HG03280 (cell line): Measurements from ENCODE around the gene GALR3.

Experiments
- ATAC-seq: cut with Tn5 transposase; IDR thresholded peaks from one replicate; pipeline ENCODE4 v1.9.1; 2021; ENCODE audit warnings: mild to moderate bottlenecking, moderate library complexity; ENCODE audit not compliant: unreplicated experiment

The GALR3 gene

DNA sequence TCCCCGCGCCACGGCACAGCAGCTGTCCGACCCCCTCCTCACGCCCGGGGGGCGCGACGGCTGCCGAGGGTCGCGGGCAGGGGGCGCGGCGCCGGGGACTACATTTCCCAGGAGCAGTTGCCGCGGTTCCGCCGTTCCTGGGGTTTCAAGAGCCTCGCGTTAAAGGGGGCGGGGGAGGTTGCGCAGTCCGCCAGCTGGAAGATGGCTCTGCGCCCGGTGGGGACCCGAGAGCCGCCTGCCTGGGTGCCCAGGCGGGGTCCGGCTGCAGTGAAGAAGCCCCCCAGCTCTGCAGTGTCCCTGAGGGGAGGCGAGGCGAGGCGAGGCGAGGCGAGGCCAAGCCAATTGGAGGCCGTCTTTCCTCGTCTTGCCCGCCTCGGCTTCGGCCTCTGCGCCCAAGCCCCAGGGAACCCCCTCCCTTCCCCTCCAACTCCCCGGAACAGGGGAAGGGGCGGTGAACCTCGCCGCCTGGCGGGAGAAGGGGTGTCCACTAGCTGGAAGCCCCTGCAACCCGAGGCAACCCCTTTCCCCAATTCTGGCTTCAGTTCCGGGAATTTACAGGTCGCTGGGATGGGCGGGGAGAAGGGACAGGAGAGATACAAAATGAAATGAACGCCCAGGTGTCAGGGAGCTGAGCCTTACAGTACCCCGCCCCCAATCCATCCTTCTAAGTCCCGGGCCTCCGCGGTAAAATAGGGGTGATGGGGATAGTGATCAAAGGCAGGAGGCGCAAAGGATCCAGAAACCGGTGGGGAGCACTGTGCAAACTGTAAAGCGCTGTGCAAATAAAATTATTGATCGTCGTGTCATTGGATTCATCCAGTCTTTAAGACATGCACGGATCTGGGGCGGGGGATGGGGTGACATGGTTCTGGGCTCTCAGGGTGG lies 20.6 kb upstream of the GALR3 start:
- ATAC-seq, result no peak

DNA sequence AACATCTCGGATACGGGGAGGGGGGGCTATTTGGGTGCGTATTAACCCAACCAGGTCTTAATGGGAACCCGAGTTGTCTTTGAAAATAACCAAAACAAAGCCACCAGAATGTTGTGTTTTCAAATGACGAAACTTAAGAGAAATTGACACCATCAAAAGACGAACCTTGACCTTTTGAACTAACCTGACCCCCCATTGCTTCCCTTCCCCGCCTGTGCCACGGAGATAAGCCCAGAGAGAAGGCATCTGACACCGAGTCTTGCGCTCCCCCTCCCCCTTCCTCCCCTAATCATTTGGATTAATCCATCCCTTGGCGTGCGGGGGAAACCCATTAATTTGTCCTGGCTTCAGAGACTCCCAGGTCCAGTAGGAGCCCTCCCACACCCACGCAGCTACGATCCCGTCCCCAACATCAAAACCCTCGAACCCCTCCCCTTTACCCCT lies 20.0 kb upstream of the GALR3 start:
- ATAC-seq, result no peak

DNA sequence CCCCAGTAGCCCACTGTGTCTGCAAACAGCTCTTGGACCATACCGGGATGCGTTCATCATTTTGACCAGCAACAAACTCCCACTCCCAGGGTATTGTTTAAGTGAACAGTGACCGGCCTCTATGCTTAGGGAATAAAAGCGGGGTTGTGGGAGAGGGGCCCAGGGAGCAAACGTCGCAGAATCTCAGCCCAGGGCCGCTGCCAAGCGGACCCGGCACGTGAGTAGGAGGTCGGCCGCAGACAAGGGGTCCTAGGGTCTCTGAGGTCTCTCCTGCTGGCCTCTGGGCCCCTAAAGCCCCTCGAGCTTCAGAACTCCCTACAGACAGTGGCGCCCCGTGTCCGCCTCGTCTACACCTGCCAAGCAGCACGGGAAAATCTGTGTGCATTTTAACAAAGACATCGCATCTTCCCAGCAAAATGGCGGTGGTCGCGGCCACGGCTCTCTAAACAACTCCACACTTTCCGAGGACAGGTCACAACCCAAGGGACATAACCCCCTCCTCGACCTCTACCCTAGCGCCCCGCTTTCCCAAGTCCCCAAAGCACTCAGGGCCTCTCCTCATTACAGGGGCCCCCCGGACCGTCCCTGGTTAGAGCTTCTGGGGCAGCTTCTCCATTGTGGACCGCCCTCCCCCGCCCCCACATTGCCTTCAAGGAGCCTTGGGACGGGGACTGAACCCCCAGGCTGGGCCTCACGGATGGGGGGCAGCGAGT lies 19.4 kb upstream of the GALR3 start:
- ATAC-seq, result no peak

DNA sequence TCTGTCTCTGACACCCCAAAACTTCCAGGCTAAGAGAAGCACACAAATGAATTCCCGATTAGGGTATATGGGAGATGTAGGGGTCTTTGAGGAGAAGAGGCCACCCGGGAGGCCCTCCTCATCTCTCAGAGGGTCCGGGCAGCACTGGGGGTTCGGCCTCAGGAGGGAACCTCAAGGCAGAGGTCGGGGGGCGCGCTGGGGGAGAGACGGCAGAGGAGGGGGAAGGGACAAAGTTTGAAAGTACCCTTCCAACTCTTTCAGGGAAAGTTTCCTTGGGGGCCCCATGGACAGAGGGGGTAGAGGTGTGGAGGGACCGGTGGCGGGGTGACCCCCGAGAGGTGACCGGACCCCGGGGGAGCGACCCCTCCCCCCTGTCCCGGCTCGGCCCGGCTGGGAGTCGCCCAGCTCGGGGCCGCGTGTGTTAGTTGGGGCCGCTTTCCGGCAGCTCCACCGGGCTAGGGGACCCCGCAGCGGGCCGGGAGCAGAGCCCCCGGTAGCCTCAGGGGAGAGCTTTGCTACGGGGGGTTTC lies 18.8 kb upstream of the GALR3 start:
- ATAC-seq, result no peak

DNA sequence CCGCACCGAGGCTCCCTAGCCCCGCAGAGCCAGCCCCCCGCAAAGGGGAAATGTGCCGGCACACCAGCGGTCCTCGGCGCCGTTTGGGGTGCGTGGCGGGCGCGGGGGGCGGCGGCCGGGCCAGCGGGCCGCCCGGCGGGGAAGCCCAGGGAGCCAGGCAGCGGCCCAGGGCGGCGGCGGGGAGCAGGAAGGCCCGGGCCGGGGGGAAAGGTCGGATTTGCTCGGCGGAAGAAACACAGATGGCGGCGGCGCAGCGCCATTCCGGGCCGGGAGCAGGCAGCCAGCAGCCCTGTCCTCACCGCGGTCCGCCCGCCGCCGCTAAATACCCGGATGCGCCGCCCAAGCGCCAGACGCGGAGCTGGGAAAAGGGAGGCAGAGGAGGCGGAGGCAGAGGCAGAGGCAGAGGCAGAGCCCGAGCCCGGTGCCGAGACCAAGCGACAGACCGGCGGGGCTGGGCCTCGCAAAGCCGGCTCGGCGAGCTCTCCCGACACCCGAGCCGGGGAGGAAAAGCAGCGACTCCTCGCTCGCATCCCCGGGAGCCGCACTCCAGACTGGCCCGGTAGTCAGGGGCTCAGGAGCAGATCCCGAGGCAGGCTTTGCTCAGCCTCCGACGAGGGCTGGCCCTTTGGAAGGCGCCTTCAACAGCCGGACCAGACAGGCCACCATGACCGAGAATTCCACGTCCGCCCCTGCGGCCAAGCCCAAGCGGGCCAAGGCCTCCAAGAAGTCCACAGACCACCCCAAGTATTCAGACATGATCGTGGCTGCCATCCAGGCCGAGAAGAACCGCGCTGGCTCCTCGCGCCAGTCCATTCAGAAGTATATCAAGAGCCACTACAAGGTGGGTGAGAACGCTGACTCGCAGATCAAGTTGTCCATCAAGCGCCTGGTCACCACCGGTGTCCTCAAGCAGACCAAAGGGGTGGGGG lies 18.0 kb upstream of the GALR3 start:
- ATAC-seq, result no peak

DNA sequence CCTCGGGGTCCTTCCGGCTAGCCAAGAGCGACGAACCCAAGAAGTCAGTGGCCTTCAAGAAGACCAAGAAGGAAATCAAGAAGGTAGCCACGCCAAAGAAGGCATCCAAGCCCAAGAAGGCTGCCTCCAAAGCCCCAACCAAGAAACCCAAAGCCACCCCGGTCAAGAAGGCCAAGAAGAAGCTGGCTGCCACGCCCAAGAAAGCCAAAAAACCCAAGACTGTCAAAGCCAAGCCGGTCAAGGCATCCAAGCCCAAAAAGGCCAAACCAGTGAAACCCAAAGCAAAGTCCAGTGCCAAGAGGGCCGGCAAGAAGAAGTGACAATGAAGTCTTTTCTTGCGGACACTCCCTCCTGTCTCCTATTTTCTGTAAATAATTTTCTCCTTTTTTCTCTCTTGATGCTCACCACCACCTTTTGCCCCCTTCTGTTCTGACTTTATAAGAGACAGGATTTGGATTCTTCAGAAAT lies 17.3 kb upstream of the GALR3 start:
- no peak for ATAC-seq

DNA sequence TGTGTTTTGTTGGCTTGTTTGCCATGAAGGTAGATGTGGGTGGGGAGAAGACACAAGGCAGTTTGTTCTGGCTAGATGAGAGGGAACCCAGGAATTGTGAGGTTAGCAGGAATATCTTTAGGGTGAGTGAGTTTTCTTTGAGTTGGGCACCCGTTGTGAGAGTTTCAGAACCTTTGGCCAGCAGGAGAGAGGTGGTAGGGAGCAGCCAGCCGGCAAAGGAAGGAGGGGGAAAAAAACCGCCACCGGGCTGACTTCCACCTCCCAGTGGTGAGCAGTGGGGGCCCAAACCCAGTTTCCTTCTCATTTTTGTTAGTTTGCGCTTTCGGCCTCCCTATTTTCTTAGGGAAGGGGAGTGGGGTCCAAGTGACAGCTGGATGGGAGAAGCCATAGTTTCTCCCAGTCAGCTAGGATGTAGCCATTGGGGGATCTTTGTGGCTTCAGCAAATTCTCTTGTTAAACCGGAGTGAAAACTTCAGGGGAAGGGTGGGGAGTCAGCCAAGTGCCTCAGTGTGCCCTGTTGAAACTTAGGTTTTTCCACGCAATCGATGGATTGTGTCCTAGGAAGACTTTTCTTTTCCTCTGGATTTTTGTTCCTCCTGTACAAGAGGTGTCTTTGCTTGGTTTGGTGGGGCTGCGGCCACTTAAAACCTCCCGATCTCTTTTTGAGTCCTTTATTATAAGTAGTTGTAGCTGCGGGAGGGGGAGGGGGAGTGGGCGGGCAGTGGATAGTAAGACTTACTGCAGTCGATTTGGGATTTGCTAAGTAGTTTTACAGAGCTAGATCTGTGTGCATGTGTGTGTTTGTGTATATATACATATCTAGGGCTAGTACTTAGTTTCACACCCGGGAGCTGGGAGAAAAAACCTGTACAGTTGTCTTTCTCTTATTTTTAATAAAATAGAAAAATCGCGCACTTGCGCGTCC lies 16.5 kb upstream of the GALR3 start:
- no peak for ATAC-seq

DNA sequence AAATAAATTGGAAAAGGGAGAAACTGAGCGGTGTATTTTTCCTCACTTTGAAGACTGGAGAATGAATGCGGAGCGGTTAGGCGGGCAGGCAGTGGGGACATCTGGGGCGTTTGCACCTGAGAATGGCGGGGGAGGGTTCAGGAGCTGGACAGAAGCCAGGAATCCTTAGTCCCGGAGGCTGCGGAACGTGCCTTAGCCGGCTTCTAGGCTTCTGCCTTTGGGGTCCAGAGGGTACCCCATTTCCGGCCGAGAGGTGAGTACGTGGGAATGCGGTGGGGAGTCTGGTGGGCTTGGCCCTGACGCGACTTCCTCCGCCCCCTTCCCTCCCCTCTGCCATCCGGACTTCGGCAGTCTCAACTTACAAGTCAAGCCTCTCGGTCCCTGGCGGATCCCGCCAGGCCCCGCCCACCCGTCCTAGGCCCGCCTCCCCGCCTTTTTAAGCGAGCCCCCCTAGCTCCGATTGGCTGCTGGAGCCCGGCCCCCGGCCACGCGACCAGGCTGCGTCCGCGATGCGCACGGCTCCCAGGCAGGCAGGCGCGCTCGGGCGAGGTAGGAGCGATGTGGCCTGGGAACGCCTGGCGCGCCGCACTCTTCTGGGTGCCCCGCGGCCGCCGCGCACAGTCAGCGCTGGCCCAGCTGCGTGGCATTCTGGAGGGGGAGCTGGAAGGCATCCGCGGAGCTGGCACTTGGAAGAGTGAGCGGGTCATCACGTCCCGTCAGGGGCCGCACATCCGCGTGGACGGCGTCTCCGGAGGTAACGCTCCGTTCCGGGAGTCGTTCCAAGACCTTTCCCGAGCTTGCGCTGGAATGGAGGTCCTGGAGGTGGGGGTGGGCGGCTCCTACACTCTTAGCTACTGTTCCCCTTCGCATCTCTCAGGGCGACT lies 15.5 kb upstream of the GALR3 start, which contains the start of gene GCAT:
Gene GCAT, plus strand, starts transcription at position 525 of the 884 bp plus-strand sequence. Its CDS starts 34 bp downstream, at position 559.
- ATAC-seq, result peak; percentile 94

DNA sequence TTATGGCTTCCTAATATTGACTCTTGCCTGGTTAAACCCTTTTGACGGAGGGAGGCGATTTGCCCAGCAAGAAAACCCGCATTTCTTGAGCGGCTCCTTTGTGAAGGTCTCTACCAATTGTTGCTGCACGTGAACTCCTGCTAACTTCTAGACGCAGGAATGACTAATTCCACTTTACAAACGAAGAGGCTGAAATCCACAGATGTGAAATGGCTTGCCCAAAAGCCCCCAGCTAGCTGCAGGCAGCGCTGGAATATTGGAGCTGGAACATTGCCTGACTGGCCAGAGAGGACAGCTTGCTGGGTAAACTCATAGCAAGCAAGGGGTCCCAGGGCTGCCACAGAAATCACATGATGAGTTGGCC lies 14.9 kb upstream of the GALR3 start:
- ATAC-seq, result no peak

DNA sequence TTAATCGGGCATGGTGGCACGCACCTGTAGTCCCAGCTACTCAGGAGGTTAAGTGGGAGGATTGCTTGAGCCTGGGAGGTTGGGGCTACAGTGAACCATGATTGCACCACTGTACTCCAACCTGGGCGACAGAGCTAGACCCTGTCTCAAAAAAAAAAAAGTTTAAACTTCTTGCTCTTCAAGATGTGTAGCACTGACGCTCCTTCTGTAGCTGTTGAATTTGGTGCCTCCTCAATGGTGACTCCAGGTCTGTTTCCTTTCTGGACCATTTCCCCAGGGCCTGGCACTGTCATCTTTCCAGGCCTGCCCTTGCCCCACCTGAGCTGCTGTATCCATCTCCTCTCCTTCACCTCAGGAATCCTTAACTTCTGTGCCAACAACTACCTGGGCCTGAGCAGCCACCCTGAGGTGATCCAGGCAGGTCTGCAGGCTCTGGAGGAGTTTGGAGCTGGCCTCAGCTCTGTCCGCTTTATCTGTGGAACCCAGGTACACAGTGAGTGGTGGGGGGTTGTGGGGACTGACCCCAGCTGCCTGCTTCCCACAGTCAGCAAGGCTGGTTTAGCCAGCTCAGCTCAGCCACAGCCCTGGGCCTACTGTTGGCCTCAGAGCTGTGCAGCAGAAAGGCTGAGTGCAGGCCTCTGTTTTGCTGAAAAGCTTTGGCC lies 13.4 kb upstream of the GALR3 start:
- ATAC-seq, result no peak

DNA sequence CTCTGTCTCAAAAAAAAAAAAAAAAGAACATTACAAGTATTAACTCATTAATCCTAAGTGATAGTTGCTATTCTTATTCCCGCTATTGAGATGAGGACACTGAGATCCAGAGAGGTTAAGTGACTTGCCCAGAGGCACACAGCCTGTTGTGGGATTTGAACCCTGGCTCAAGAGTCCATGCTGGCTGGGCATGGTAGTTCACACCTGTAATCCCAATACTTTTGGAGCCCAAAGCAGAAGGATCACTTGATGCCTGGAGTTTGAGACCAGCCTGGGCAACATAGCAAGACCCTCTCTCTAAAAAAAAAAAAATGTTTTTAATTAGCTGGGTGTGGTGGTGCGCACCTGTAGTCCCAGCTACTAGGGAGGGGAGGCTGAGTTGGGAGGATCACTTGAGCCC lies 11.3 kb upstream of the GALR3 start:
- no peak for ATAC-seq

DNA sequence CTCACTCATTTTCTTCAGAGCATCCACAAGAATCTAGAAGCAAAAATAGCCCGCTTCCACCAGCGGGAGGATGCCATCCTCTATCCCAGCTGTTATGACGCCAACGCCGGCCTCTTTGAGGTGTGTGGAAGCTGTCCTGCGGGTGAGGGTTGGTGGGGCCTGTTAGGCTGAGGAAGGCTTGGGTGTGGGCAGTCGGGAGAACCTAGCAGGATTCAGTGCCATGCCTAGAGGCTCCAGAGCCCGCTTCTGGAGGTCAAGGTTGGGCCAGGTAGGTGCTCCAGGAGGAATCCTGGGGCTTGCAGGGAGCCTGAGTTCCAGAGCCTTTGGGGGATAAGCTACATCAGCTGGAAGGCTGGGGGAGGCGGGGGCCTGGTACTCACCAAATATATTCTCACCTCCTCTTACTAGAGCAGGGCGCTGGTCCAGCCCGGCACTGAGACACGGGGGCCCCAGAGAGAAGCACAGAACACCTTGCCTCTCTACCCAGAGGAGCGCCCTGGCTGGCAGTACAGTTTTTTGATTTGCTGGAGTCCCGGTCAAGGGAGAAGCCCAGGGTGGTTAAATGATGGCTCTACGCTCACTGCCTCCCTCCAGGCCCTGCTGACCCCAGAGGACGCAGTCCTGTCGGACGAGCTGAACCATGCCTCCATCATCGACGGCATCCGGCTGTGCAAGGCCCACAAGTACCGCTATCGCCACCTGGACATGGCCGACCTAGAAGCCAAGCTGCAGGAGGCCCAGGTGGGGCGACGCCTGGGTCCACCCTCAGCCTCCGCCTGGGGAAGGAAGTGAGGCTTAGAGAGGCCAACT lies 10.1 kb upstream of the GALR3 start:
- ATAC-seq, result no peak

DNA sequence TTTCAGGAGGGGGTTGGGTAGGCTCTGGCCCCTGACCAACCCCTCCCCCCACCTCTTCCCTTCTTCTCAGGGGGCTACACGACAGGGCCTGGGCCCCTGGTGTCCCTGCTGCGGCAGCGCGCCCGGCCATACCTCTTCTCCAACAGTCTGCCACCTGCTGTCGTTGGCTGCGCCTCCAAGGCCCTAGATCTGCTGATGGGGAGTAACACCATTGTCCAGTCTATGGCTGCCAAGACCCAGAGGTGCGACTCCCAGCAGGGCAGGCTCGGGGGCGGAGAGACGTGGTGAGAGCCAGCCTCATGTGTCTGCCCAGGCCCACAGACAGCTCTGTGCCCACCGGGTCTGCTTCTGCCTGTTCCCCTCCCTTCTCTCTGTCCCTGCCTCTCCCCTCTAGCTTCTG lies 7.6 kb upstream of the GALR3 start:
- ATAC-seq, result no peak

DNA sequence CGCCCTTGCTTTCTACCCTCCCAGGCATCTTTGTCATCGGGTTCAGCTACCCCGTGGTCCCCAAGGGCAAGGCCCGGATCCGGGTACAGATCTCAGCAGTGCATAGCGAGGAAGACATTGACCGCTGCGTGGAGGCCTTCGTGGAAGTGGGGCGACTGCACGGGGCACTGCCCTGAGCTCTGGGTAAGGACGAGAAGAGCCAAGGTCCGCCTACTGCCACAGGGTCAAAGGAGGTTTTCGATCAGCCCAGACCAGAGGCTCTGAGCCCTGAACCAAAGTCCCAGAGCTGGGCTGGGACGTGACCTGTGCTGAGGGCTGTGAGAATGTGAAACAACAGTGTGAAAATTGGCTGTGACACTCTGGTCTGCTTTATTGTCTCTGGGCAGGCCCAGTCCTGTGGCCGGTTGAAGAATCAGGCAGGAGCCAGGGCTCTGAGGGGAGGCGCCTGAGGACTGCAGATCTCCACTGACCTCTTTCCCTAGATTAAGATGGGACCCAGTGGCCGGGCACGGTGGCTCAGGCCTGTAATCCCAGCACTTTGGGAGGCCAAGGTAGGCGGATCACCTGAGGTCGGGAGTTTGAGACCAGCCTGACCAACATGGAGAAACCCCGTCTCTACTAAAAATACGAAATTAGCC lies 6.5 kb upstream of the GALR3 start:
- ATAC-seq, result no peak

DNA sequence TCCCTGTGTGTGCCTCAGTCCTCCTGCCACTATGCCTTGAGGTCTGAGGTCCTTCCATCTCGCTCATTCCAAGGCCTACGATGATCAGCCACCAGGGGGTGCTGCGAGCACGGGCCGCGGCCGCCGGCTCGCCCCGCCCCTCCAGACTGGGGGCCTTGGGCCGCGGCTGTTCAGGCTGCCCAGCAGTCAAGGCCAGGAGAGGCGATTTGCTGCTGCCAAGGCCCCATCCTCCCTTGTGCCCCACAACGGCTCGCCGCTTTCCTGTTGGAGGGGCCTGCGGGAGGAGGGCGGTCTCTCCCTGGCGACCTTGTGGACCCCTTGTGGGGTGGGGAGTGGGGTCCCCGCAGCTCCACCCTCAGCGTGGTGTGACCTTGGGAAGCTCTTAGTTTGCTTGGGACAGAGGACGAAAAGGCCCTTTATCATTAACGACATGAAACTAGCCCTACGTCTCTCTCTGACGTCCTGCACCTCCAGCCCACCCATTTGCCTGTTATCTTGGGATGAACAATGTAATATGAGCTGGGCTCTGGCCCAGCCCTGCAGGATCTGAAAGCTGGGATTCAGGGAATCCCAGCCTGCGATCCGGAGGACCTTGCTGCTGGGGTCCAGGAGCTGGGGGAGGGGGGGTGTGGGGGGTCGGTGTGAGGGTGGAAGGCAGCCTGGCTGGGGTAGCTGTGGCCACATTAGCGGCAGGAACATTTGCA lies 5.3 kb upstream of the GALR3 start:
- ATAC-seq, result peak; percentile 66

DNA sequence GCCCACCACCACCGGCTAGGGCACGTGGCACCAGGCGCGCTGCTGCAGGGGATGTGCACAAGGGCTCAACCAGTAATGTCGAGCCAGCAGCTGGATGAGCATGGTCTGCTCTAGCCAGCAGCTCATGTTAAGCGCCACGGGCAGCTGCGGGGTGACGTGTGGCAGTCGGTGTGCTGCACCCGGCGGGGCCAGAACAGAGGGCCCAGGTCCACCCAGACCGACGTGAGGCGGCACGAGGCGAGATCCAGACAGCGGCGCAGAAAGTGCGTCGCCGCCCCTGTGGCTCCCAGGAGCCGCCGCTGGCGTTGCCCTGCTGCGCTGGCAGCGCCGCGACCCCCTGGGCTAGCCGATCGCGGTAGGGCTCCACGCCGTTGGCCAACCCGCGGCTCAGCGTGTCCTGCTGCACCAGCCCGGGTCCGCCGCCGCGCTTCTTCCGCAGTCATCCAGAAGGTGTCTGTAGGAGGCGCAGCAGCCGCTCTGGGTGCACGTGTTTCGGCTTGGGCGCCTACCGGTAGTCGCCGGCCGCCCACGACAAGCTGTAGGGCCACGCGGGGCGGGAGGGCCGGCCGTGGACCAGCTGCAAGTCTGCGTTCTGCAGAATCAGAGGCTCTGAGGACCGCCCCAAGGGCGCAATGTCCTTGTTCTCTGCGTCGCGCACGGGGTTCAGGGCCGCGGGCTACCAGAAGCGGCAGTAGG lies 4.6 kb upstream of the GALR3 start:
- ATAC-seq, result peak; percentile 48
